ENCODE measurements around the gene ST13. TPM values are rescaled to one million over a fixed set of nuclear protein-coding genes. Genes with fewer than 3 reads are reported as not detected.

Gene ST13
- polyA plus RNA-seq, 1 donor from 2014 or later, result 195 TPM

GRCh38 chr22:40878922-40879321 is 22.5 kb upstream of the ST13 start:
- Histone ChIP-seq H2AFZ (ENCODE audit: low read depth, low read length) (no peak overlapping the region), H3K27me3 (ENCODE audit: insufficient read depth, low read depth, low read length) (no peaks in the 10 kb centered on the region), H3K9me3 (ENCODE audit: low read length) (no peaks in the 10 kb centered on the region), H3K79me2 (replicated peaks; ENCODE audit: insufficient read depth, low read length) (no peaks in the 10 kb centered on the region), H3K9ac (ENCODE audit: low read length) (no peak overlapping the region), H3K4me3 (ENCODE audit: low read length) (no peak overlapping the region), H3F3A (ENCODE audit: insufficient read depth, low read length, poor library complexity, severe bottlenecking) (no peaks in the 10 kb centered on the region), H3K9me2 (ENCODE audit: insufficient read depth, low read length) (no peaks in the 10 kb centered on the region), H4K20me1 (ENCODE audit: insufficient read depth) (no peaks in the 10 kb centered on the region), H3K36me3 (ENCODE audit: insufficient read depth, low read length) (no peaks in the 10 kb centered on the region), H3K27ac (ENCODE audit: low read length) (no peak overlapping the region), H3K4me2 (ENCODE audit: low read length) (no peak overlapping the region)
- no peak for TF ChIP-seq SMC3 (conservative IDR thresholded peaks at IDR 0.05; ENCODE audit: poor library complexity)
- TF ChIP-seq POLR2AphosphoS5 (IDR thresholded peaks at IDR 0.05), result no peak

DNA sequence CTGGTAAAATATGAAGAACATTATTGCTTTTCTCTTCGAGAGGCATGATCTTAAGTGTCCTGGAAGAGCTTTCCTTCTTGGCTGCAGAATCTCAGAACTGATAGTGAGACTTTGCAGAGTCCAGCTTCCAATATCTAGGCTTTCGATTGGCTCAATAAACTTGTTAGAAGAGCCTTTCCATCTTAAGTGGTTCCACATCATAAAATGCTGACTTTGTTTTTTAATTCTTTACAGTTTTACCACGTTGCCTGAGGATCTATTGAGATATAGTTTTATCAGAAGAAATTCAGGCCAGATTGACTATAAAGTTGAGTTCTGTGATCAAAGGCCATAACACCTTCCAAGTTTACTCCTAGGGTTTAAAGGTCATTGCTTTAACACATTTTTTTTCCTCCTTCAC is 21.0 kb upstream of the ST13 start:
- no peaks in the 10 kb centered on the region for H3K27me3 ChIP-seq (ENCODE audit: insufficient read depth, low read depth, low read length)
- no peak overlapping the region for H3K9ac ChIP-seq (ENCODE audit: low read length)
- H3K9me3 ChIP-seq (ENCODE audit: low read length), result no peaks in the 10 kb centered on the region
- H4K20me1 ChIP-seq (ENCODE audit: insufficient read depth), result no peaks in the 10 kb centered on the region
- H2AFZ ChIP-seq (ENCODE audit: low read depth, low read length), result no peak overlapping the region
- no peak overlapping the region for H3K4me3 ChIP-seq (ENCODE audit: low read length)
- H3K27ac ChIP-seq (ENCODE audit: low read length), result no peak overlapping the region
- H3K4me2 ChIP-seq (ENCODE audit: low read length), result no peak overlapping the region
- H3F3A ChIP-seq (ENCODE audit: insufficient read depth, low read length, poor library complexity, severe bottlenecking), result no peaks in the 10 kb centered on the region
- no peaks in the 10 kb centered on the region for H3K79me2 ChIP-seq (replicated peaks; ENCODE audit: insufficient read depth, low read length)
- no peak for TF ChIP-seq MXI1 (conservative IDR thresholded peaks at IDR 0.05; ENCODE audit: poor library complexity, severe bottlenecking)
- H3K9me2 ChIP-seq (ENCODE audit: insufficient read depth, low read length), result no peaks in the 10 kb centered on the region
- no peaks in the 10 kb centered on the region for H3K36me3 ChIP-seq (ENCODE audit: insufficient read depth, low read length)

DNA sequence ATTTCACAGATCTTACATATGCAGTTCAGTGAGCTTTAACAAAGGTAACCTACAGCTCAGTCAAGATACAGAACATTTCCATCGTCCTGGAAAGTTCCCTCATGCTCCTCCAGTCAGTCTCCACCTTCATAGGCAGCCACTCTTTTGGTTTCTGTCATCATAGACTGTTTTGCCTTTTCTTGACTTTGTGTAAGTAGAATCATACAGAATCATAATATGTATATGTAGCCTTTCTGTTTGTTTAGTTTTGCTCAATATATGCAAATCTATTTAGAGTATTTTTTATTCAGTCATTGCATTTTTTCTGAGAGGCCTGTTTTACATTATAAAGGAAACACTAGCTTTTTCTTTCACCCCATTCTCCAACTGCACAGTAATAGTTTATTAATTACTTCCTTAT is 20.5 kb upstream of the ST13 start:
- TF ChIP-seq EP300 (conservative IDR thresholded peaks at IDR 0.05; ENCODE audit: poor library complexity, severe bottlenecking) (no peak), RAD21 (conservative IDR thresholded peaks at IDR 0.05) (no peak)
- TF ChIP-seq, protein P1, sequence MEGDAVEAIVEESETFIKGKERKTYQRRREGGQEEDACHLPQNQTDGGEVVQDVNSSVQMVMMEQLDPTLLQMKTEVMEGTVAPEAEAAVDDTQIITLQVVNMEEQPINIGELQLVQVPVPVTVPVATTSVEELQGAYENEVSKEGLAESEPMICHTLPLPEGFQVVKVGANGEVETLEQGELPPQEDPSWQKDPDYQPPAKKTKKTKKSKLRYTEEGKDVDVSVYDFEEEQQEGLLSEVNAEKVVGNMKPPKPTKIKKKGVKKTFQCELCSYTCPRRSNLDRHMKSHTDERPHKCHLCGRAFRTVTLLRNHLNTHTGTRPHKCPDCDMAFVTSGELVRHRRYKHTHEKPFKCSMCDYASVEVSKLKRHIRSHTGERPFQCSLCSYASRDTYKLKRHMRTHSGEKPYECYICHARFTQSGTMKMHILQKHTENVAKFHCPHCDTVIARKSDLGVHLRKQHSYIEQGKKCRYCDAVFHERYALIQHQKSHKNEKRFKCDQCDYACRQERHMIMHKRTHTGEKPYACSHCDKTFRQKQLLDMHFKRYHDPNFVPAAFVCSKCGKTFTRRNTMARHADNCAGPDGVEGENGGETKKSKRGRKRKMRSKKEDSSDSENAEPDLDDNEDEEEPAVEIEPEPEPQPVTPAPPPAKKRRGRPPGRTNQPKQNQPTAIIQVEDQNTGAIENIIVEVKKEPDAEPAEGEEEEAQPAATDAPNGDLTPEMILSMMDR (IDR thresholded peaks at IDR 0.05; ENCODE audit: poor library complexity, severe bottlenecking), result no peak
- no peak overlapping the region for H3K9ac ChIP-seq (ENCODE audit: low read length)
- H3K79me2 ChIP-seq (replicated peaks; ENCODE audit: insufficient read depth, low read length), result no peaks in the 10 kb centered on the region
- no peaks in the 10 kb centered on the region for H3F3A ChIP-seq (ENCODE audit: insufficient read depth, low read length, poor library complexity, severe bottlenecking)
- no peak overlapping the region for H2AFZ ChIP-seq (ENCODE audit: low read depth, low read length)
- H3K9me2 ChIP-seq (ENCODE audit: insufficient read depth, low read length), result no peaks in the 10 kb centered on the region
- H3K36me3 ChIP-seq (ENCODE audit: insufficient read depth, low read length), result no peaks in the 10 kb centered on the region
- no peaks in the 10 kb centered on the region for H3K9me3 ChIP-seq (ENCODE audit: low read length)
- H3K4me3 ChIP-seq (ENCODE audit: low read length), result no peak overlapping the region
- H3K4me2 ChIP-seq (ENCODE audit: low read length), result no peak overlapping the region
- no peaks in the 10 kb centered on the region for H4K20me1 ChIP-seq (ENCODE audit: insufficient read depth)
- no peak overlapping the region for H3K27ac ChIP-seq (ENCODE audit: low read length)
- H3K27me3 ChIP-seq (ENCODE audit: insufficient read depth, low read depth, low read length), result no peaks in the 10 kb centered on the region

DNA sequence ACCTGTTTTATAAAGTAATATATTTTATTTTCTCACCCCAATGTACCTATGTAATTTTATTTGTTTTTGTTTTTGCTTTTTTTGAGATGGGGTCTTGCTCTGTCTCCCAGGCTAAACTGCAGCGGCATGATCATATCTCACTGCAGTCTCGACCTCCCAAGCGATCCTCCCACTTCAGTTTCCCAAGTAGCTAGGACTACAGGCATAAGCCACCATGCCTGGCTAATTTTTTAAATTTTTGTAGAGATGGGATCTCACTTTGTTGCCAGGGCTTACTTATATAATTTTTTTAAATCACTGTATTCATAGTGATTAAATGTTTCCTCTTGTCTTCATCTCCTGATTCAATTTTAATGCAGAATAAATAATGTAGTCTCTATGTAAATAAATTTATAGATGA is 18.7 kb upstream of the ST13 start:
- Histone ChIP-seq H4K20me1 (ENCODE audit: insufficient read depth) (no peaks in the 10 kb centered on the region), H2AFZ (ENCODE audit: low read depth, low read length) (no peak overlapping the region), H3K4me3 (ENCODE audit: low read length) (no peak overlapping the region), H3K9ac (ENCODE audit: low read length) (no peak overlapping the region), H3K27ac (ENCODE audit: low read length) (no peak overlapping the region), H3K9me2 (ENCODE audit: insufficient read depth, low read length) (no peaks in the 10 kb centered on the region), H3K9me3 (ENCODE audit: low read length) (no peaks in the 10 kb centered on the region), H3F3A (ENCODE audit: insufficient read depth, low read length, poor library complexity, severe bottlenecking) (no peaks in the 10 kb centered on the region), H3K36me3 (ENCODE audit: insufficient read depth, low read length) (no peaks in the 10 kb centered on the region), H3K4me2 (ENCODE audit: low read length) (no peak overlapping the region), H3K27me3 (ENCODE audit: insufficient read depth, low read depth, low read length) (no peaks in the 10 kb centered on the region), H3K79me2 (replicated peaks; ENCODE audit: insufficient read depth, low read length) (no peaks in the 10 kb centered on the region)
- no peak for TF ChIP-seq EP300 (conservative IDR thresholded peaks at IDR 0.05; ENCODE audit: poor library complexity, severe bottlenecking)
- no peak for TF ChIP-seq TAF1 (IDR thresholded peaks at IDR 0.05; ENCODE audit: low read depth)
- TF ChIP-seq REST (IDR thresholded peaks at IDR 0.05; ENCODE audit: borderline replicate concordance), result no peak
- TF ChIP-seq POLR2AphosphoS5 (IDR thresholded peaks at IDR 0.05), result no peak
- no peak for TF ChIP-seq SMC3 (conservative IDR thresholded peaks at IDR 0.05; ENCODE audit: poor library complexity)
- TF ChIP-seq, protein P1 (IDR thresholded peaks at IDR 0.05; ENCODE audit: poor library complexity, severe bottlenecking), result no peak
- TF ChIP-seq EZH2 (IDR thresholded peaks at IDR 0.05; ENCODE audit: borderline replicate concordance, insufficient read depth, low read length, poor library complexity, severe bottlenecking), result no peak
- TF ChIP-seq MXI1 (conservative IDR thresholded peaks at IDR 0.05; ENCODE audit: poor library complexity, severe bottlenecking), result no peak

Measured in neural cell (in vitro differentiated cells).